NT2/D1 (cell line): ENCODE data around the gene CREG2.

Experiments used
- SUZ12 ChIP-seq: IDR thresholded peaks from 2 replicates; pipeline ENCODE4 v1.6.1; 2011; ENCODE audit not compliant: insufficient read length, insufficient read depth; ENCODE audit errors: extremely low read depth
- YY1 ChIP-seq: IDR thresholded peaks from 2 replicates; pipeline ENCODE4 v1.6.1; 2011; ENCODE audit not compliant: insufficient read length, insufficient read depth
- ZNF274 ChIP-seq: IDR thresholded peaks from 2 replicates; pipeline ENCODE4 v1.6.1; 2011; ENCODE audit warnings: mild to moderate bottlenecking, low read depth, low read length

DNA sequence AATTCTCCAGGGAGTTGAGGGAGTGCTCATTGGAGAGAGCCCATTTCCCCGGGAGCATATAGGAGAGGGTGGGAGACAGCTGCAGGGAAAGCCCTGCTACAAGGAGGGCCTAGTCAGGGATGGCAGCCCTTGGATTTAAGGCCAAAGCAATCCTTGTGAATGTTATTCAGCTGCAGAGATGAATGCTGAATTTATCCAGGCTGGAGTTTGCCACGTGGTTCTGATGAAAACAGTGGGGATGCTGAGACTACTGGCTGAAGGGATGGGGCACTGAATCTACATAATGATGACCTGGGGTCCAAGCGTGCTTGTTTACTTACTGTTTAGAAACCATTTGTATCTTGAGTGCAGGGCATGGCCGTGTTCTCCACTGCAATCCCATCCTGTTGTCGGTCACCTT is 43.2 kb downstream of the CREG2 start:
- TF ChIP-seq ZNF274 (no peak), YY1 (no peak), SUZ12 (no peak)
